ENCODE data around the gene PAGE2B.

DNA sequence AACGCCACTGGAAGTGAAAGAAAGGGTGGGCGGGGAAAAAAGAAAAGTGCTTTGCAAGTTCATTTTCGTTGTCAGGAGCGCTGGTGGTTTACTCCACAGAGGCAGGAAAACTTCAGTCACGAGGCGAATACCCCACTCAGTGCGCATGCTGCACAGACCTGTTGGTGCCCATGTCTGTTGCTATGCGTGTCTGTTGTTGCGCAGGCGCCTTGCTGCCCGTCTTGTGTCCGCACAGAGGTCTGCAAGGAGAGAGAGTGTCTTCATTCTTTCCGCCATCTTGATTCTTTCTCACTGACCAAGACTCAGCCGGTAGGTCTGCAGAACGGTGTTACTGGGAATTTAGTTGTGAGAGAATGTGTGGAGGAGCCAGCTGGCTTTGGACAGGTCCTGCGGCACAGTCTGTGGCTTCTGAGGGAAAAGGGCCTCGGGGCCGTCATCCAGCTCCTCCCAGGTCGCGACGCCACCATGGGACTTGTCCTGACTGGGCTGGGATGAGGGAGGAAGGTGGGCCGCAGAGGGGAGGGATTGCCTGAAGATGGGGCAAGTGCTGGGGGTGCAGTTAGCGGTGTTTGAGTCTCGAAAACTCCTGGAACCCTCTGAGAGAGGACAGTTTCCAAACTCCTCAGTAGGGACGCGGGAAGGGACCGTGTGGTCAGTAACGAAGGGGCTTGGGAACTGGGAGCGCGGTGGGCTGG is 14.1 kb downstream of the PAGE2B start, which contains the start of gene PAGE2:
- TF ChIP-seq, protein P1, sequence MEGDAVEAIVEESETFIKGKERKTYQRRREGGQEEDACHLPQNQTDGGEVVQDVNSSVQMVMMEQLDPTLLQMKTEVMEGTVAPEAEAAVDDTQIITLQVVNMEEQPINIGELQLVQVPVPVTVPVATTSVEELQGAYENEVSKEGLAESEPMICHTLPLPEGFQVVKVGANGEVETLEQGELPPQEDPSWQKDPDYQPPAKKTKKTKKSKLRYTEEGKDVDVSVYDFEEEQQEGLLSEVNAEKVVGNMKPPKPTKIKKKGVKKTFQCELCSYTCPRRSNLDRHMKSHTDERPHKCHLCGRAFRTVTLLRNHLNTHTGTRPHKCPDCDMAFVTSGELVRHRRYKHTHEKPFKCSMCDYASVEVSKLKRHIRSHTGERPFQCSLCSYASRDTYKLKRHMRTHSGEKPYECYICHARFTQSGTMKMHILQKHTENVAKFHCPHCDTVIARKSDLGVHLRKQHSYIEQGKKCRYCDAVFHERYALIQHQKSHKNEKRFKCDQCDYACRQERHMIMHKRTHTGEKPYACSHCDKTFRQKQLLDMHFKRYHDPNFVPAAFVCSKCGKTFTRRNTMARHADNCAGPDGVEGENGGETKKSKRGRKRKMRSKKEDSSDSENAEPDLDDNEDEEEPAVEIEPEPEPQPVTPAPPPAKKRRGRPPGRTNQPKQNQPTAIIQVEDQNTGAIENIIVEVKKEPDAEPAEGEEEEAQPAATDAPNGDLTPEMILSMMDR (IDR thresholded peaks at IDR 0.05), result no peak
- TF ChIP-seq POLR2A (IDR thresholded peaks at IDR 0.05), result no peak
